ENCODE data around the gene HMCN1. TPM values are rescaled to one million over a fixed set of nuclear protein-coding genes. Genes with fewer than 3 reads are reported as not detected.

HMCN1 gene
- total and polyA plus RNA-seq, 8 donors: 0.12 to 15.1 (median 0.86) TPM

DNA sequence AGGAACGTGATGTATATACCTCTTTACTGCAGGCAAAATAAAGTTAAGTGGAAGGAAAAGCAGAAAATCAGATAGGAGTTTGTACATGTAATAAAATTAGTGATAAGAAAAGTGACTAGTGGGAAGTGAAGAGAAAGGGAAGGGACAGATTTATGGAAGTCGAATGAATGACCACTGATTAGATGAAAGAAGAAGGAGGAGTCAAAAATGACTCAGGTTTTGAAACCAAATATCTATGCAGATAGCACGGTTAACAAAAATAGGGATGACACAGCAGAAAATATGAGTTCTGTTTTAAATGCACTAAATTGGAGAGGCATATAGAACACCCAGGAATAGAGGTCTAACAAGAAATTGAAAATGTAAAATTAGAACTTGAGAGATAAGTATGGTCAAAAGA lies 128.0 kb downstream of the HMCN1 start:
- no peak overlapping the region for H3K27ac ChIP-seq
- peaks cover 0 to 5% (median 0%) of the 10 kb centered on the region in 4 donors for H3K4me1 ChIP-seq
- TF ChIP-seq CTCF (IDR thresholded peaks at IDR 0.05) (no peak), EP300 (IDR thresholded peaks at IDR 0.05) (no peak), POLR2A (IDR thresholded peaks at IDR 0.05) (no peak), POLR2AphosphoS5 (IDR thresholded peaks at IDR 0.05) (no peak)
- intact Hi-C loops (cut with DNase I; ENCODE audit: low total_unique reads): no loop called here
- H3K9me3 ChIP-seq: no peaks in the 10 kb centered on the region
- H3K27me3 ChIP-seq: no peaks in the 10 kb centered on the region
- 53 to 60% (median 55%) methylated on average over 3 of the region's 3 CpGs for WGBS, 5 donors
- no peak overlapping the region for H3K4me3 ChIP-seq
- DNase-seq: no peak
- no peaks in the 10 kb centered on the region for H3K36me3 ChIP-seq

DNA sequence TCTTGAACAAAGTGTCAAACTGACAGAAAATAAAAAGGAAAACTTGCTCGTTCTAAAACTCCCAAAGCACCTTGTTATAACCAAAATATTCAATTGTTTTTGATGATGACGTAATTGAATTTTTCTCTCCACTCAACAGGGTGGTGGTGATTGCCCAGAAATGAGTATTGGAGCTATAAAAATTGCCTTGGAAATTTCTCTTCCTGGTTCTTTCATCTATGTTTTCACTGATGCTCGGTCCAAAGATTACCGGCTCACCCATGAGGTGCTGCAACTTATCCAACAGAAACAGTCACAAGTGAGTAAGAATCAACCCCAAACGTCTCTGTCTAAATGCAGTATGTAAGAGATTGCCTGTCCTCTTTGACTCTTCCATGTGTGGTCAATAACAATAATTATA lies 130.1 kb downstream of the HMCN1 start:
- no peaks in the 10 kb centered on the region for H3K27me3 ChIP-seq
- H3K27ac ChIP-seq: no peak overlapping the region

GRCh38 chr1:185864889-185865517 lies 130.8 kb downstream of the HMCN1 start:
- WGBS, 5 donors: 73 to 86% (median 75%) methylated on average over 2 of the region's 2 CpGs
- H3K4me1 ChIP-seq: peaks cover 0 to 3% (median 0%) of the 10 kb centered on the region in 4 donors
- H3K27ac ChIP-seq: no peak overlapping the region
- TF ChIP-seq POLR2AphosphoS5 (IDR thresholded peaks at IDR 0.05): no peak
- TF ChIP-seq EP300 (IDR thresholded peaks at IDR 0.05): no peak
- TF ChIP-seq CTCF (IDR thresholded peaks at IDR 0.05): no peak
- no peak for TF ChIP-seq POLR2A (IDR thresholded peaks at IDR 0.05)
- H3K4me3 ChIP-seq: no peak overlapping the region
- H3K27me3 ChIP-seq: no peaks in the 10 kb centered on the region
- no peak for DNase-seq
- intact Hi-C loops (cut with DNase I; ENCODE audit: low total_unique reads): no loop called here
- no peaks in the 10 kb centered on the region for H3K9me3 ChIP-seq
- H3K36me3 ChIP-seq: no peaks in the 10 kb centered on the region

More for the DNA sequence above, 130.1 kb downstream of the HMCN1 start:
- Histone ChIP-seq H3K36me3 (no peaks in the 10 kb centered on the region), H3K4me3 (no peak overlapping the region), H3K9me3 (no peaks in the 10 kb centered on the region), H3K4me1 (no peaks in the 10 kb centered on the region)
- intact Hi-C loops (cut with DNase I; ENCODE audit: low total_unique reads): no loop called here
- WGBS, 5 donors: 82 to 90% (median 89%) methylated on average over 5 of the region's 5 CpGs
- DNase-seq: no peak
- TF ChIP-seq POLR2AphosphoS5 (IDR thresholded peaks at IDR 0.05) (no peak), EP300 (IDR thresholded peaks at IDR 0.05) (no peak), CTCF (IDR thresholded peaks at IDR 0.05) (no peak), POLR2A (IDR thresholded peaks at IDR 0.05) (no peak)

- TF ChIP-seq POLR2AphosphoS5 (IDR thresholded peaks at IDR 0.05) (no peak), EP300 (IDR thresholded peaks at IDR 0.05) (no peak), POLR2A (IDR thresholded peaks at IDR 0.05) (no peak), CTCF (IDR thresholded peaks at IDR 0.05) (no peak)
- no peak overlapping the region for H3K4me3 ChIP-seq
- H3K9me3 ChIP-seq: no peaks in the 10 kb centered on the region
- peaks cover 0 to 3% (median 0%) of the 10 kb centered on the region in 4 donors for H3K4me1 ChIP-seq
- H3K27me3 ChIP-seq: no peaks in the 10 kb centered on the region
- H3K36me3 ChIP-seq: no peaks in the 10 kb centered on the region
- intact Hi-C loops (cut with DNase I; ENCODE audit: low total_unique reads): no loop called here
- 58 to 90% (median 71%) methylated on average over 2 of the region's 2 CpGs for WGBS, 5 donors
- H3K27ac ChIP-seq: no peak overlapping the region
- DNase-seq: no peak
These were observed 135.4 kb downstream of the HMCN1 start for GRCh38 chr1:185869590-185869989.

Measured in stomach (tissue), 9 donors.